Measurements from ENCODE around the gene RTP4. TPM values are rescaled to one million over a fixed set of nuclear protein-coding genes. Genes with fewer than 3 reads are reported as not detected.
A peak's percentile ranks its signal among the peaks of the same experiment; 100 is the strongest.

Gene RTP4
- total RNA-seq, 1 experiment from 2014 or later, result not detected

DNA sequence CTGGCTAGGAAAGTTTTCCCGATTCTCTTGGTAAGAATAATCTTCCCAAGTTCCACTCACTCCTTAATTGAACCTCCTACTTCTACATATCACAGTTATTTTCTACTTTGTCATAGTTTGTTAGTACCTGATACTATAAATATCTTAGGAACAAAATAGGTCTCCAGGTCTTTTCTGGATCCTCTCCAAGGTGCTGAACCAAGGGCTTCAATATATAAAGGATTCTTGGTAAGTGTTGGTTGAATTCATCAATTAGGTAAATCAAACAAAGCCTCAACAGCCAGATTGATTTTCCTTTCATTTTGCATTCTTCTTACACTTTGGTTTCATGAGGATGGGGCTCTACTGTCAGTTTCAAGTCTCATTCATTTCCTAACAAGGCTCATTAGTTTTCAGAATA is 27.6 kb upstream of the RTP4 start:
- ATAC-seq, result no peak
- POLR2A ChIA-PET, result no interaction called here
- CTCF ChIA-PET, result interaction anchor here (1.1 kb wide), 1 partner anchor 20 kb away, joined by 4 read pairs; no protein-coding TSS in a partner anchor
- Mint-ChIP-seq H3K4me3 (no peak overlapping the region), H3K9me3 (no peaks in the 10 kb centered on the region), H3K4me1 (peaks cover 19% of the 10 kb centered on the region), H3K27ac (no peak overlapping the region), H3K27me3 (ENCODE audit: low read depth) (no peaks in the 10 kb centered on the region), H3K36me3 (no peaks in the 10 kb centered on the region)
- TF ChIP-seq, protein P1, sequence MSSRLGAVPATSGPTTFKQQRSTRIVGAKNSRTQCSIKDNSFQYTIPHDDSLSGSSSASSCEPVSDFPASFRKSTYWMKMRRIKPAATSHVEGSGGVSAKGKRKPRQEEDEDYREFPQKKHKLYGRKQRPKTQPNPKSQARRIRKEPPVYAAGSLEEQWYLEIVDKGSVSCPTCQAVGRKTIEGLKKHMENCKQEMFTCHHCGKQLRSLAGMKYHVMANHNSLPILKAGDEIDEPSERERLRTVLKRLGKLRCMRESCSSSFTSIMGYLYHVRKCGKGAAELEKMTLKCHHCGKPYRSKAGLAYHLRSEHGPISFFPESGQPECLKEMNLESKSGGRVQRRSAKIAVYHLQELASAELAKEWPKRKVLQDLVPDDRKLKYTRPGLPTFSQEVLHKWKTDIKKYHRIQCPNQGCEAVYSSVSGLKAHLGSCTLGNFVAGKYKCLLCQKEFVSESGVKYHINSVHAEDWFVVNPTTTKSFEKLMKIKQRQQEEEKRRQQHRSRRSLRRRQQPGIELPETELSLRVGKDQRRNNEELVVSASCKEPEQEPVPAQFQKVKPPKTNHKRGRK (CRISPR knock-in tag; IDR thresholded peaks at IDR 0.05; ENCODE audit: borderline replicate concordance), result no peak
- TF ChIP-seq NFATC4 (CRISPR knock-in tag; IDR thresholded peaks at IDR 0.05), result no peak
- no peak for DNase-seq (ENCODE audit: low spot score)

DNA sequence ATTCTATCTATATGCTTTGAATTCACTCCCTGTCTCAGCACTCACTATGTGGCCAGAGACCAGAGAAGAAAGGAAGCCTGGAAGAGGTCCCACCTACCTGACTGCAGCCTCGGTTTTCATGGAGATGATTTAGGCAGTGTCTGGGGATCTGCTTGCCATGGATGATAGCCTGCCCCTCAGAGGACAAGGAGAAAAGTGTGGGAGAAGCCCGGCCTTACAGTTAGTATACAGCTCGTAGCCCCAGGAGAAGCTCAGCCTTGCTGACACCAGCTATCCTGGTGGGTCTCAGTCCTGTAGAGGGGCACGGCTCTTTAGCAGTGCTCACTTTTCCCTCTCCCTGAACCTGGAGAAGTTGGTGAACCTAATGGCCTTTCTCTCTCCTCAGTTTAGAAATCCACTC is 25.9 kb upstream of the RTP4 start:
- TF ChIP-seq CREB1 (CRISPR knock-in tag; IDR thresholded peaks at IDR 0.05), result no peak
- no peak for TF ChIP-seq NR2C2 (CRISPR knock-in tag; IDR thresholded peaks at IDR 0.05)
- TF ChIP-seq, protein P2, sequence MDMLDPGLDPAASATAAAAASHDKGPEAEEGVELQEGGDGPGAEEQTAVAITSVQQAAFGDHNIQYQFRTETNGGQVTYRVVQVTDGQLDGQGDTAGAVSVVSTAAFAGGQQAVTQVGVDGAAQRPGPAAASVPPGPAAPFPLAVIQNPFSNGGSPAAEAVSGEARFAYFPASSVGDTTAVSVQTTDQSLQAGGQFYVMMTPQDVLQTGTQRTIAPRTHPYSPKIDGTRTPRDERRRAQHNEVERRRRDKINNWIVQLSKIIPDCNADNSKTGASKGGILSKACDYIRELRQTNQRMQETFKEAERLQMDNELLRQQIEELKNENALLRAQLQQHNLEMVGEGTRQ (CRISPR knock-in tag; IDR thresholded peaks at IDR 0.05), result no peak
- TF ChIP-seq, protein P1 (CRISPR knock-in tag; IDR thresholded peaks at IDR 0.05; ENCODE audit: borderline replicate concordance), result no peak
- no peak for TF ChIP-seq HMGA2 (CRISPR knock-in tag; IDR thresholded peaks at IDR 0.05)
- no peak for TF ChIP-seq RORB (CRISPR knock-in tag; IDR thresholded peaks at IDR 0.05)
- TF ChIP-seq ZBTB21 (CRISPR knock-in tag; IDR thresholded peaks at IDR 0.05; ENCODE audit: borderline replicate concordance), result no peak
- TF ChIP-seq JUN (CRISPR knock-in tag; IDR thresholded peaks at IDR 0.05), result no peak
- TF ChIP-seq, protein P3, sequence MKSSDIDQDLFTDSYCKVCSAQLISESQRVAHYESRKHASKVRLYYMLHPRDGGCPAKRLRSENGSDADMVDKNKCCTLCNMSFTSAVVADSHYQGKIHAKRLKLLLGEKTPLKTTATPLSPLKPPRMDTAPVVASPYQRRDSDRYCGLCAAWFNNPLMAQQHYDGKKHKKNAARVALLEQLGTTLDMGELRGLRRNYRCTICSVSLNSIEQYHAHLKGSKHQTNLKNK (CRISPR knock-in tag; IDR thresholded peaks at IDR 0.05), result no peak
- TF ChIP-seq, protein P4, sequence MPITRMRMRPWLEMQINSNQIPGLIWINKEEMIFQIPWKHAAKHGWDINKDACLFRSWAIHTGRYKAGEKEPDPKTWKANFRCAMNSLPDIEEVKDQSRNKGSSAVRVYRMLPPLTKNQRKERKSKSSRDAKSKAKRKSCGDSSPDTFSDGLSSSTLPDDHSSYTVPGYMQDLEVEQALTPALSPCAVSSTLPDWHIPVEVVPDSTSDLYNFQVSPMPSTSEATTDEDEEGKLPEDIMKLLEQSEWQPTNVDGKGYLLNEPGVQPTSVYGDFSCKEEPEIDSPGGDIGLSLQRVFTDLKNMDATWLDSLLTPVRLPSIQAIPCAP (CRISPR knock-in tag; IDR thresholded peaks at IDR 0.05), result no peak
- TF ChIP-seq FOXK1 (CRISPR knock-in tag; IDR thresholded peaks at IDR 0.05), result no peak
- TF ChIP-seq, protein P5, sequence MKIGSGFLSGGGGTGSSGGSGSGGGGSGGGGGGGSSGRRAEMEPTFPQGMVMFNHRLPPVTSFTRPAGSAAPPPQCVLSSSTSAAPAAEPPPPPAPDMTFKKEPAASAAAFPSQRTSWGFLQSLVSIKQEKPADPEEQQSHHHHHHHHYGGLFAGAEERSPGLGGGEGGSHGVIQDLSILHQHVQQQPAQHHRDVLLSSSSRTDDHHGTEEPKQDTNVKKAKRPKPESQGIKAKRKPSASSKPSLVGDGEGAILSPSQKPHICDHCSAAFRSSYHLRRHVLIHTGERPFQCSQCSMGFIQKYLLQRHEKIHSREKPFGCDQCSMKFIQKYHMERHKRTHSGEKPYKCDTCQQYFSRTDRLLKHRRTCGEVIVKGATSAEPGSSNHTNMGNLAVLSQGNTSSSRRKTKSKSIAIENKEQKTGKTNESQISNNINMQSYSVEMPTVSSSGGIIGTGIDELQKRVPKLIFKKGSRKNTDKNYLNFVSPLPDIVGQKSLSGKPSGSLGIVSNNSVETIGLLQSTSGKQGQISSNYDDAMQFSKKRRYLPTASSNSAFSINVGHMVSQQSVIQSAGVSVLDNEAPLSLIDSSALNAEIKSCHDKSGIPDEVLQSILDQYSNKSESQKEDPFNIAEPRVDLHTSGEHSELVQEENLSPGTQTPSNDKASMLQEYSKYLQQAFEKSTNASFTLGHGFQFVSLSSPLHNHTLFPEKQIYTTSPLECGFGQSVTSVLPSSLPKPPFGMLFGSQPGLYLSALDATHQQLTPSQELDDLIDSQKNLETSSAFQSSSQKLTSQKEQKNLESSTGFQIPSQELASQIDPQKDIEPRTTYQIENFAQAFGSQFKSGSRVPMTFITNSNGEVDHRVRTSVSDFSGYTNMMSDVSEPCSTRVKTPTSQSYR (CRISPR knock-in tag; IDR thresholded peaks at IDR 0.05), result no peak
- no peak for TF ChIP-seq NFE2L1 (CRISPR knock-in tag; IDR thresholded peaks at IDR 0.05)
- DNase-seq (ENCODE audit: low spot score) (no peak), ATAC-seq (peak; percentile 93)
- Mint-ChIP-seq H3K9me3 (no peaks in the 10 kb centered on the region), H3K27me3 (ENCODE audit: low read depth) (no peaks in the 10 kb centered on the region), H3K4me1 (peaks cover 19% of the 10 kb centered on the region), H3K27ac (no peak overlapping the region), H3K4me3 (no peak overlapping the region), H3K36me3 (no peaks in the 10 kb centered on the region)
- CTCF ChIA-PET, result interaction anchor here (0.6 to 2.6 kb wide), 6 partner anchors 9 to 337 kb away, joined by 3 to 12 read pairs (median 4); no protein-coding TSS in a partner anchor
- POLR2A ChIA-PET, result no interaction called here

DNA sequence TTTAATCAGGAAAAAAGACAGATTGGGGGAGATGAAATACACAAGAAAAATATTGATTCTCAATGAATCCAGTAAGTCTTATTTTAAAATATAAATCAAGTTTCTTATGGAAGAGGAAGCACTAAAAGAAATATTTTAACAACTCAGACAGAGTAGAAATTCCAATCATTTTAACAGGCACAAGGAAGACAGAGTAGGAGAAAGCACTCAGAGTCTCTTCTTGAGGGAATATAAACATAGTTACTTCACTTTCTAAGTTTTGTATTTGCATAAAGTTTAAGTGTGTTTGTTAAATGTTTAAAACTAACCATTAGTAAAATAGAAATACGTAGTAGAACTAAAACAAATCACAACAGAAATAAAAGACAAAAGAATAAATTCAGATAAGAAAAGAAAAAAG is 24.5 kb upstream of the RTP4 start:
- no peaks in the 10 kb centered on the region for H3K36me3 Mint-ChIP-seq
- TF ChIP-seq, protein P5 (CRISPR knock-in tag; IDR thresholded peaks at IDR 0.05), result no peak
- no peak for TF ChIP-seq MYBL2 (CRISPR knock-in tag; IDR thresholded peaks at IDR 0.05)
- TF ChIP-seq, protein P6, sequence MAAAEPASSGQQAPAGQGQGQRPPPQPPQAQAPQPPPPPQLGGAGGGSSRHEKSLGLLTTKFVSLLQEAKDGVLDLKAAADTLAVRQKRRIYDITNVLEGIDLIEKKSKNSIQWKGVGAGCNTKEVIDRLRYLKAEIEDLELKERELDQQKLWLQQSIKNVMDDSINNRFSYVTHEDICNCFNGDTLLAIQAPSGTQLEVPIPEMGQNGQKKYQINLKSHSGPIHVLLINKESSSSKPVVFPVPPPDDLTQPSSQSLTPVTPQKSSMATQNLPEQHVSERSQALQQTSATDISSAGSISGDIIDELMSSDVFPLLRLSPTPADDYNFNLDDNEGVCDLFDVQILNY (CRISPR knock-in tag; IDR thresholded peaks at IDR 0.05), result no peak
- TF ChIP-seq ZBTB21 (CRISPR knock-in tag; IDR thresholded peaks at IDR 0.05; ENCODE audit: borderline replicate concordance), result no peak
- TF ChIP-seq, protein P7, sequence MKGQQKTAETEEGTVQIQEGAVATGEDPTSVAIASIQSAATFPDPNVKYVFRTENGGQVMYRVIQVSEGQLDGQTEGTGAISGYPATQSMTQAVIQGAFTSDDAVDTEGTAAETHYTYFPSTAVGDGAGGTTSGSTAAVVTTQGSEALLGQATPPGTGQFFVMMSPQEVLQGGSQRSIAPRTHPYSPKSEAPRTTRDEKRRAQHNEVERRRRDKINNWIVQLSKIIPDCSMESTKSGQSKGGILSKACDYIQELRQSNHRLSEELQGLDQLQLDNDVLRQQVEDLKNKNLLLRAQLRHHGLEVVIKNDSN (CRISPR knock-in tag; IDR thresholded peaks at IDR 0.05), result no peak
- no peak for TF ChIP-seq FOXJ3 (CRISPR knock-in tag; IDR thresholded peaks at IDR 0.05; ENCODE audit: borderline replicate concordance)
- ChIA-PET POLR2A (no interaction called here), CTCF (interaction anchor here (2.6 kb wide), 1 partner anchor 24 kb away, joined by 12 read pairs; no protein-coding TSS in a partner anchor)
- peaks cover 19% of the 10 kb centered on the region for H3K4me1 Mint-ChIP-seq
- no peak overlapping the region for H3K4me3 Mint-ChIP-seq
- no peaks in the 10 kb centered on the region for H3K27me3 Mint-ChIP-seq (ENCODE audit: low read depth)
- no peaks in the 10 kb centered on the region for H3K9me3 Mint-ChIP-seq
- H3K27ac Mint-ChIP-seq, result peak overlapping the region; percentile 80; the same call in 1 of the 2 replicates
- DNase-seq (ENCODE audit: low spot score) (no peak), ATAC-seq (no peak)

All from WTC11 (cell line).